NCI-H748 (cell line): ENCODE data around the gene MAP4K1.
"Not testable (repeated sequence)": the region's sequence is repeated elsewhere in the genome, so short reads cannot be mapped to it uniquely, and the experiment has no call there.

Experiments
- DNase-seq: peaks from one replicate; lab custom pipeline; 2025; ENCODE audit not compliant: unreplicated experiment; lab: John Stamatoyannopoulos, UW

MAP4K1 gene

GRCh38 chr19:38653028-38653571, 35.3 kb upstream of the MAP4K1 start:
- peak; percentile 47 for DNase-seq

GRCh38 chr19:38650911-38651584, 33.3 kb upstream of the MAP4K1 start:
- DNase-seq = no peak

DNA sequence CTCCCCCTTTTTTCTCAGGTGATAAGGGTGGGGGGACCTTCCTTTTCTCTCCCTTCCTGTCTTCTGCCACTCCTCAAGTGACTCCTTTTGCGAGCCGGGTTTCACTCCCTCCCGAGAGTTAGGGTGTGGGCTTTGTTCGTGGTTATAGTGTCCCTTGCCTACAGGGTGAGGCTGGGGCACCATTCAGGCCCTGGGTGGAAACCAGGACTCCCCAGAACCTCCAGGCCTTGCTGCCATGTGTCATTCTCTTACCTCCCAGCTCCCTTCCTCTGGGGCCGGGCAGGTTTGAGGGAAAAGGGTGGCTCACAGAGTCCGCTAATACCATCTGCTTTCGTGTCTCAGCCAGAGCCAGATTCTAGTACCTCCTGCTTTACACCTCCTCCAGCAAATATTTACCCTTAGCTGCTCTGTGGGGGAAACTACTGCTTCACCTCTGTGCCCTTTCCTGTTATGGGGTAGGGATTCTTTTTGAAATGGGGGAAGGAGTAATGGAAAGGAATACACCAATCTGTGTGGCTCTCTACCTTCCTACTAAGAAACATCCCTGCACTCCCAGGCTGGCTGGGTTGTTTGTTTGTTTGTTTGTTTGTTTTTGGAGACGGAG, 32.5 kb upstream of the MAP4K1 start:
- no peak for DNase-seq

DNA sequence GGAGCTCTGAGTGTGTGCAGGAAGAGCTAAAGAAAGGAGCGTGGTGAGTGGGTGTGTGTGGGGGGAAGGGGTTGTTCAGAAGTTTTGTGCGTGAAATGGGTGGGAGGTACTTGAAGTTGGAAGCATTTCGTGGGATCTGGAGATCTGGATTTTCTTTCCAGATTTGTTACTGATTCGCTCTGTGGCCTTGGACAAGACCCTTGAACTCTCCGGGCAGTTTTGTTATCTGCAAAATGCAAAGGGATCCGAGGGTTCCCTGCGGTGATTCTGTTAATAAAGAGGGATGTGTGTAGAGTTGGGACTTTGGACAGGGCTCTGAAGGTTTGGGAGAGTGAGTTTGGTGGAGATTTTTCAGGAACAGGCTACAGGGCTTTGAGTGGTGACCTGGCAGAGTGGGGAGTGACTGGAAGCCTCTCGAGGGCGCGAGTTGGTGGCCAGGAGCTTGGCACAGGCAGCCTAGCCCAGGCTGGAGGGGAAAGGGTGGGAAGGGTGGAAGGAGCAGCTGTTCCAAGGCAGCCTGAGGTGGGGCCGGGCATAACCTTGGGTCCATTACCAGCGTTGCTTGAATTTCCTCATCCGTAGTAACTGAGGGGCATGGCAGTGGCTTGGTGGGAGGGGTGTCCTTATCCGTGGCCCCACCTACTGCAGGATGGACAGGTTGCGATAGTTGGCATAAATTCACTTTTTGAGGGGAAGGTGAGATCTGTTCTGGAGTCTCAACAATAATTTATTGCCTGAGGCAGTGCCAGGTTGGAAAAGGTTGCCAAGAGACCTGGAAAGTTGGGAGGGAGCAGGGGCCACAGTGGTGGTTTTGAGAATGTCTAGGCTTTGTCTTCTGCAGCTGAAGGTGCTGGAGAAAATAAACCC, 31.8 kb upstream of the MAP4K1 start:
- DNase-seq = no peak

GRCh38 chr19:38648769-38649304, 31.1 kb upstream of the MAP4K1 start:
- no peak for DNase-seq

- peak; percentile 47 for DNase-seq
Observed at GRCh38 chr19:38647966-38648768, 30.4 kb upstream of the MAP4K1 start.

DNA sequence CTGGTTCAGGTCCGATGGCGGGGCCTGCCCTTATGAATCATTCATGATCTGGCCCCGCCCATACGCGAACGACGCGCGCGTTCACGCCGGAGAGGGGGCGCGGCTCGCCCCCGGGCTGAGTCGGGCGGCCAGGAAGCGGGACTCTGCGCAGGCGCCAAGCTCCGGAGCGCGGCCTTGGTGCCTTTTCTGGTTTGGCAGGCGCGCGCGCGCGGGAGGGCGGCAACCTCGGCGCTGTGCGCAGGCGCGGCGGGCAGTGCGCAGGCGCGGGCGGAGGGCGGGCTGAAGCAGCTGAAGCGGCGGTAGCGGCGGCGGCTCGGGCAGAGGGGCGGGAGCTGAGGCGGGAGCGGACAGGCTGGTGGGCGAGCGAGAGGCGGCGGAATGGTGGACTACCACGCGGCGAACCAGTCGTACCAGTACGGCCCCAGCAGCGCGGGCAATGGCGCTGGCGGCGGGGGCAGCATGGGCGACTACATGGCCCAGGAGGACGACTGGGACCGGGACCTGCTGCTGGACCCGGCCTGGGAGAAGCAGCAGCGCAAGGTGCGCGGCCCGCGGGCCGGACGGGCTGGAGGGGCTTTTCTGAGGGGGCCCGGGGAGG, 29.7 kb upstream of the MAP4K1 start, which contains the start of gene ACTN4:
ACTN4 (plus strand) TSS at position 282 of the 598 bp plus-strand sequence; CDS start at position 379, 97 bp downstream.
- DNase-seq = peak; percentile 98

DNA sequence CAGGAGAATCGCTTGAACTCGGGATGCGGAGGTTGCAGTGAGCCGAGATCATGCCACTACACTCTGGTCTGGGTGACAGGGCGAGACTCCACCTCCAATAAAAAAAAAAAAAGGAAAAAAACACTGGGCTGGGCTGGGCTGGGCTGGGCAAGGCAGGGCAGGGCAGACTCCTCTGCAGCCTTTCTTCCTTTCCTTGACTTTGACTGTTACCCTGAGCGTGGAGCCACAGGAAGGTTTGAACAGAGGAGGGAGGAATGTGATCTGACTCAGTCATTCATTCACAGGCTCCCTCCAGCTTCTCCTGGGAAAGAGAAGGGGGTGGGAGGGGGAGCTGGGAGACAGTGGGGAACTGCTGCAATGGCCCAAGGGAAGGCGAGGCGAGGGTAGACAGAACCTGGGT, 27.0 kb upstream of the MAP4K1 start:
- no peak for DNase-seq

- no peak for DNase-seq
Observed at GRCh38 chr19:38642176-38642575, 24.4 kb upstream of the MAP4K1 start.

- DNase-seq = no peak
Observed at GRCh38 chr19:38640368-38640767, 22.6 kb upstream of the MAP4K1 start.

DNA sequence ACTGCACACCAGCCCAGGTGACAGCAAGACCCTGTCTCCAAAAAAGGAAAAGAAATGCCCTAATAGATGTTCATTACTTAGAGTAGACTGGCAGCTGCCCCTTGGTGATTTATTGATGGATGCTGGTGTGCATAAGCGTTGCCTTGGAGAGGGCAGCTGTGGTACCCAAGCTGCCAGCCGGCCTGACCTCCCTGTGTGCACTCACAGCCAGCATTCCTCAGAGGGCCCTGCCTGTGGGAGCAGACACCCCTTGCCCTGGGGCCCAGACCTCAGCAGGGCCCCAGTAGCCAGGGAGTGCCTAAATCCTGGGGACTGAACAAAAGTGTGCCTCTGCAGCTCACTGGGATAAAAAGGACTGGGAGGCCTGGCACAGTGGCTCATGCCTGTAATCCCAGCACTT, 21.9 kb upstream of the MAP4K1 start:
- DNase-seq = no peak

DNA sequence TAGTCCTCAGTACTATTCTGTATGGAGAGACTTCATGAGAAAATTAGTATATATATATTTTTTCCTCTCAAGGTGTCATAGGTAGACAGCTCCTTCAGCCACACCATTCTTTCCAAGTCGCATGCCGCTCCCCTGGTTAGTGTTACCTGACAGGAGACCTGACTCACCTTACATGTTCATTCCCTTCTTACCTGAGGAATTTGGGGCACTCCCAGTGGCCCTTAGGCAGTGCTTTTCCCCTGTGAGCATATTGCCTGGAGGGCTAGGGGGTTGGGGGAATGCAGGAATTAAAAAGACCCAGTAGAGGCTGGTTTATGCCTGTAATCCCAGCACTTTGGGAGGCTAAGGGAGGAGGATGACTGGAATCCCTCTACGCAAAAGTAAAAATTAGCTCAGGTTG, 20.7 kb upstream of the MAP4K1 start:
- DNase-seq = no peak

- no peak for DNase-seq
Observed at GRCh38 chr19:38635483-38636399, 18.0 kb upstream of the MAP4K1 start.

- DNase-seq = peak; percentile 55
Observed at GRCh38 chr19:38634757-38635482, 17.2 kb upstream of the MAP4K1 start.

DNA sequence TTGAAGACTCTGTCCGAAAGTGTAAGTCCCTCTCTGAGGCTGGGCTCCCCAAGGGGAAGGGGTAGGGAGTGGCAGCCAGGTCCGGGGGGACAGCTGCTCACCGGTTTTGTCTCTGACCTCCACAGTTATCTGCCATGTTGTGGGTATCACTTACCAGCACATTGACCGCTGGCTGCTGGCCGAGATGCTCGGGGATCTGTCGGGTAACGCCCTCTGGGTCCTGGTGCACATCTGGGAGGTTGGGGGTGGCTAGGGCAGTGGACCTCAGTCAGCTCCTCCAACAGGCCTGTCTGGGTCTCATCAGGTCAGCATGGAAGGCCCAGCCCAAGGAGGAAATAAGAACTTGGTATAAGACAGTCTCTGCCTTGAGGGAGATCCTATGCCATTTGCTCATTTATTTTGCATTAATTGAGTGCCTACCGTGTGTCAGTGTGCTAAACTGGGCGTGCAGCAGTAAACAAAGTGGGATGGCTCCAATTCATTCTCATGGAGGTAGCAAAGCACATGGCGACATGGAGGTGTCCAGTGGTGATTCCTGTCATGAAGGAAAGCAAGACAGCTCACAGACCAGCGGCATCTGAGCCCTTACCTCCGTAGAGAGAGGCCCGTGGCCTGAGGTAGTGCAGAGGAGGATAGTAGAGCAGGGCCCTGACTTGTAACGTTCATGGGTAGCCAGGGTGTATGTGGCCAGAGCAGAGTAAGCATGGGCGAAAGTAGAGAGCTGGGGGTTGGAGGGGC, 14.9 kb upstream of the MAP4K1 start:
- no peak for DNase-seq

DNA sequence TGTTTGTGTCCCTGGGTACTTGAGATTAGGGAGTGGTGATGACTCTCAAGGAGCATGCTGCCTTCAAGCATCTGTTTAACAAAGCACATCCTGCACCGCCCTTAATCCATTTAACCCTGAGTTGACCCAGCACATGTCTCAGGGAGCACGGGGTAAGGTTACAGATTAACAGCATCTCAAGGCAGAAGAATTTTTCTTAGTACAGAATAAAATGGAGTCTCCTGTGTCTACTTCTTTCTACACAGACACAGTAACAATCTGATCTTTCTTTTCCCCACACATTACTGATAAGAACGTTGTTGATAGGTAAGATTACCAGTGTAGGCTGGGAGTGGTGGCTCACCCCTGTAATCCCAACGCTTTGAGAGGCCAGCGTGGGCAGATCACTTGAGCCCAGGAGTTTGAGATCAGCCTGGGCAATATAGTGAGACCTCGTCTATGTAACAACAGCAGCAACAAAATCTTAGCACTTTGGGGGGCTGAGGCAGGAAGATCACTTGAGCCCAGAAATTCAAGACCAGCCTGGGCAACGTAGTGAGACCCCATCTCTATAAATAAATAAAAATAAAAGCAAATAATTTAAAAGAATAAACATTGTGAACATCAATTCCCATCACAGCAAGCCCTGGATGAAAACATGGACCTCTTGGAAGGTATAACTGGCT, 14.2 kb upstream of the MAP4K1 start:
- not testable (repeated sequence) for DNase-seq

- DNase-seq = not testable (repeated sequence)
Observed at GRCh38 chr19:38631301-38631700, 13.5 kb upstream of the MAP4K1 start.
